NT2/D1 (cell line): Measurements from ENCODE around the gene KIF13A.

Experiments used
- DNase-seq: peaks from one replicate; pipeline ENCODE4 v3.0.0-alpha.2; 2011; ENCODE audit warnings: low read depth, low spot score
- H3K27me3 ChIP-seq: 2 replicates; pipeline ENCODE4 v1.6.0; 2011; ENCODE audit warnings: mild to moderate bottlenecking; ENCODE audit not compliant: insufficient read length, insufficient read depth
- H3K36me3 ChIP-seq: 2 replicates; pipeline ENCODE4 v1.6.1; 2011; ENCODE audit warnings: mild to moderate bottlenecking, low read length, mixed read lengths; ENCODE audit not compliant: insufficient read depth, insufficient read length
- H3K4me1 ChIP-seq: 2 replicates; pipeline ENCODE4 v1.5.1; 2011; ENCODE audit not compliant: insufficient read depth, insufficient read length
- H3K4me3 ChIP-seq: 2 replicates; pipeline ENCODE4 v1.5.1; 2011; ENCODE audit warnings: low read depth; ENCODE audit not compliant: insufficient read length
- H3K9ac ChIP-seq: 2 replicates; pipeline ENCODE4 v1.6.0; 2011; ENCODE audit warnings: low read depth; ENCODE audit not compliant: insufficient read length
- H3K9me3 ChIP-seq: 2 replicates; pipeline ENCODE4 v1.5.1; 2011; ENCODE audit warnings: mild to moderate bottlenecking, low read length; ENCODE audit not compliant: insufficient read depth
- SUZ12 ChIP-seq: IDR thresholded peaks from 2 replicates; pipeline ENCODE4 v1.6.1; 2011; ENCODE audit not compliant: insufficient read length, insufficient read depth; ENCODE audit errors: extremely low read depth
- YY1 ChIP-seq: IDR thresholded peaks from 2 replicates; pipeline ENCODE4 v1.6.1; 2011; ENCODE audit not compliant: insufficient read length, insufficient read depth
- ZNF274 ChIP-seq: IDR thresholded peaks from 2 replicates; pipeline ENCODE4 v1.6.1; 2011; ENCODE audit warnings: mild to moderate bottlenecking, low read depth, low read length

KIF13A gene

GRCh38 chr6:17881085-17881858 lies 106.2 kb downstream of the KIF13A start:
- DNase-seq: no peak

GRCh38 chr6:17879184-17879583 lies 108.3 kb downstream of the KIF13A start:
- Histone ChIP-seq H3K27me3 (no peaks in the 10 kb centered on the region), H3K36me3 (no peaks in the 10 kb centered on the region), H3K4me3 (no peak overlapping the region), H3K9me3 (no peaks in the 10 kb centered on the region), H3K9ac (no peak overlapping the region), H3K4me1 (no peaks in the 10 kb centered on the region)
- DNase-seq: no peak
- no peak for TF ChIP-seq YY1
- no peak for TF ChIP-seq SUZ12
- no peak for TF ChIP-seq ZNF274

More at GRCh38 chr6:17881085-17881858, 106.2 kb downstream of the KIF13A start:
- Histone ChIP-seq H3K9ac (no peak overlapping the region), H3K4me3 (no peak overlapping the region), H3K9me3 (no peaks in the 10 kb centered on the region), H3K27me3 (no peaks in the 10 kb centered on the region), H3K4me1 (no peaks in the 10 kb centered on the region), H3K36me3 (no peaks in the 10 kb centered on the region)
- TF ChIP-seq ZNF274: no peak

GRCh38 chr6:17878734-17879133 lies 108.7 kb downstream of the KIF13A start:
- no peaks in the 10 kb centered on the region for H3K27me3 ChIP-seq
- no peaks in the 10 kb centered on the region for H3K36me3 ChIP-seq
- TF ChIP-seq ZNF274 (no peak), YY1 (no peak), SUZ12 (no peak)
- no peak for DNase-seq
- H3K4me3 ChIP-seq: no peak overlapping the region
- no peaks in the 10 kb centered on the region for H3K4me1 ChIP-seq
- no peak overlapping the region for H3K9ac ChIP-seq
- no peaks in the 10 kb centered on the region for H3K9me3 ChIP-seq

- Histone ChIP-seq H3K9ac (no peak overlapping the region), H3K27me3 (no peaks in the 10 kb centered on the region), H3K9me3 (no peaks in the 10 kb centered on the region), H3K36me3 (no peaks in the 10 kb centered on the region), H3K4me3 (no peak overlapping the region), H3K4me1 (no peaks in the 10 kb centered on the region)
- TF ChIP-seq YY1: no peak
- TF ChIP-seq ZNF274: no peak
- no peak for TF ChIP-seq SUZ12
- no peak for DNase-seq
Observed at GRCh38 chr6:17877895-17878440, 109.5 kb downstream of the KIF13A start.

GRCh38 chr6:17877196-17877894 lies 110.1 kb downstream of the KIF13A start:
- no peak for DNase-seq

GRCh38 chr6:17874753-17875152 lies 112.7 kb downstream of the KIF13A start:
- Histone ChIP-seq H3K4me1 (no peaks in the 10 kb centered on the region), H3K27me3 (no peaks in the 10 kb centered on the region), H3K9ac (no peak overlapping the region), H3K36me3 (no peaks in the 10 kb centered on the region), H3K4me3 (no peak overlapping the region), H3K9me3 (no peaks in the 10 kb centered on the region)
- TF ChIP-seq ZNF274 (no peak), YY1 (no peak), SUZ12 (no peak)
- DNase-seq: no peak

More at GRCh38 chr6:17877196-17877894, 110.1 kb downstream of the KIF13A start:
- no peak overlapping the region for H3K9ac ChIP-seq
- H3K36me3 ChIP-seq: no peaks in the 10 kb centered on the region
- no peaks in the 10 kb centered on the region for H3K4me1 ChIP-seq
- no peak for TF ChIP-seq ZNF274
- TF ChIP-seq YY1: no peak
- TF ChIP-seq SUZ12: no peak
- H3K4me3 ChIP-seq: no peak overlapping the region
- no peaks in the 10 kb centered on the region for H3K9me3 ChIP-seq
- no peaks in the 10 kb centered on the region for H3K27me3 ChIP-seq

GRCh38 chr6:17872908-17873307 lies 114.5 kb downstream of the KIF13A start:
- H3K27me3 ChIP-seq: no peaks in the 10 kb centered on the region
- H3K4me1 ChIP-seq: no peaks in the 10 kb centered on the region
- H3K4me3 ChIP-seq: no peak overlapping the region
- DNase-seq: no peak
- H3K36me3 ChIP-seq: no peaks in the 10 kb centered on the region
- H3K9me3 ChIP-seq: no peaks in the 10 kb centered on the region
- no peak overlapping the region for H3K9ac ChIP-seq
- no peak for TF ChIP-seq ZNF274
- no peak for TF ChIP-seq YY1
- TF ChIP-seq SUZ12: no peak
